ENCODE results near the gene KXD1.

Gene KXD1

GRCh38 chr19:18618236-18618635, 60.6 kb downstream of the KXD1 start:
- DNase-seq = no peak

Data from kidney glomerular epithelial cell (primary cell).